ENCODE measurements around the gene EMC9. TPM values are rescaled to one million over a fixed set of nuclear protein-coding genes. Genes with fewer than 3 reads are reported as not detected.
A peak's percentile ranks its signal among the peaks of the same experiment; 100 is the strongest.

EMC9 gene
- total RNA-seq, 1 donor: 9.9 TPM

DNA sequence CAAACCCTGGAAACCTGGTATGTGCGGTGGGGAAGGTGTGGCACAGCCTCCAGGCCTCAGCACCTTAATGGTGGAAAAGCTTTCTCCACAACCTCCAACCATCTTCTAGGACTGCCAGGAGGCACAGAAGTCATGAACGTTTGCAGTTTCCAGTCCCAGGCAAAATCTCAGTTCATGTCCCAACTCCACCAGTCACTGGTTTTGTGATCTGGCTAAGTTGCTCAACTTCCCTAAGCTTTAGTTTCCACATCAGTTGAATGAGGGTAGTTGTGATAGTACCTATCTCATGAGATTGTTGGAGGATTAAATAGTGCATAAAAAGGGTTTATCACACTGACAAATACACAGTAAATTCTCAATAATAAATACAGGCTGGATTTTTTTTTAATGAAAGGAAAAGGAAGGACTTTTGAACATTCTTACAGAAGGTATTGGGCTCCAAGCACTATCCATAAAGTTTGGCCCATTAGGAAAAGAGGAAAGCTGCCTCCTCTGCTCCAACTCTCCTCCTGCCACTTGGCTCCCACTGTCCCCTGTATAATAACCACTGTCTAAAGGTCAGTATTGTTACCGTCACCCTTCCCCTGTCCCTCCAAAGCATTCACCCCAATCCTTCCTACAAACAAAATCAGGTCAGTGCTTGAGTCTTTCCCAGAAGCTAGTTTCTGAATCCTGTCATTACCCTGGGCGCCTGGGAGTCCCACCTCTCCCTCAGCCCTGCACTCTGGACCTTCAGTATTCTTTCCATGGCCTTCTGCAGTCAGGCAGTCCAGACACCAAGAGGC, 41.0 kb downstream of the EMC9 start:
- TF ChIP-seq, protein P1, sequence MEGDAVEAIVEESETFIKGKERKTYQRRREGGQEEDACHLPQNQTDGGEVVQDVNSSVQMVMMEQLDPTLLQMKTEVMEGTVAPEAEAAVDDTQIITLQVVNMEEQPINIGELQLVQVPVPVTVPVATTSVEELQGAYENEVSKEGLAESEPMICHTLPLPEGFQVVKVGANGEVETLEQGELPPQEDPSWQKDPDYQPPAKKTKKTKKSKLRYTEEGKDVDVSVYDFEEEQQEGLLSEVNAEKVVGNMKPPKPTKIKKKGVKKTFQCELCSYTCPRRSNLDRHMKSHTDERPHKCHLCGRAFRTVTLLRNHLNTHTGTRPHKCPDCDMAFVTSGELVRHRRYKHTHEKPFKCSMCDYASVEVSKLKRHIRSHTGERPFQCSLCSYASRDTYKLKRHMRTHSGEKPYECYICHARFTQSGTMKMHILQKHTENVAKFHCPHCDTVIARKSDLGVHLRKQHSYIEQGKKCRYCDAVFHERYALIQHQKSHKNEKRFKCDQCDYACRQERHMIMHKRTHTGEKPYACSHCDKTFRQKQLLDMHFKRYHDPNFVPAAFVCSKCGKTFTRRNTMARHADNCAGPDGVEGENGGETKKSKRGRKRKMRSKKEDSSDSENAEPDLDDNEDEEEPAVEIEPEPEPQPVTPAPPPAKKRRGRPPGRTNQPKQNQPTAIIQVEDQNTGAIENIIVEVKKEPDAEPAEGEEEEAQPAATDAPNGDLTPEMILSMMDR (IDR thresholded peaks at IDR 0.05; ENCODE audit: insufficient read depth, low read depth, low read length): no peak
- H3K4me3 ChIP-seq (ENCODE audit: low read depth, low read length): no peak overlapping the region
- no peak for DNase-seq (ENCODE audit: low read depth)

DNA sequence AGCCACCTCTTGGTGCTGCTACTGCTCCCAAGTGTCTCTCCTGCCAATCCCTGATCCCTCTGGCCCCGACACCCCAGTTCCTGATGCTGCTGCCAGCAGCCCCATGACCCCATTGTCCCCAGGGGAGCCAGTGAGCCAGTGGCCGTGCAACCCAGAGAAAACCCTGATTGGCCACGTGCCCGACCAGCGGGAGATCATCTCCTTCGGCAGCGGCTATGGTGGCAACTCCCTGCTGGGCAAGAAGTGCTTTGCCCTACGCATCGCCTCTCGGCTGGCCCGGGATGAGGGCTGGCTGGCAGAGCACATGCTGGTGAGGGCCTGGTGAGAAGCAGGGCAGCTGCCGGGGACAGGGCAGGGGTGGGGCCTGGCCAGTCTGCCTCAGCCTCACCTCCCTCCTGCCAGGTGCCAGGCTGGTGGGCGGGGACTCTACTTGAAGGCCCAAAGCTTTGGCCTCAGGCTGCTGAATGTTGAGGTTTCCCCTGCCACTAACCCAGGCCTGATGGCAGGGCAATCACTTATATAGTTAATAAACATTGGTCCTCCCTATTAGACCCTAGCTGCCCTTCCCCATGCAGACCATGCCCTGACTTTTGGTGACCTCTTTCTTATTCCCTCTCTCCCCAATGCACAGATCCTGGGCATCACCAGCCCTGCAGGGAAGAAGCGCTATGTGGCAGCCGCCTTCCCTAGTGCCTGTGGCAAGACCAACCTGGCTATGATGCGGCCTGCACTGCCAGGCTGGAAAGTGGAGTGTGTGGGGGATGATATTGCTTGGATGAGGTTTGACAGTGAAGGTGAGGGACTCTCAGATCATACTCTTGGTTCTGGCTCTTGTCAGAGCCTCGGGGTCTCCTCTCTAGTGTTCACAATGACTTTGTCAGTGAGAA, 42.2 kb downstream of the EMC9 start:
- TF ChIP-seq, protein P1 (IDR thresholded peaks at IDR 0.05; ENCODE audit: insufficient read depth, low read depth, low read length): no peak
- DNase-seq (ENCODE audit: low read depth): no peak
- no peak overlapping the region for H3K4me3 ChIP-seq (ENCODE audit: low read depth, low read length)

DNA sequence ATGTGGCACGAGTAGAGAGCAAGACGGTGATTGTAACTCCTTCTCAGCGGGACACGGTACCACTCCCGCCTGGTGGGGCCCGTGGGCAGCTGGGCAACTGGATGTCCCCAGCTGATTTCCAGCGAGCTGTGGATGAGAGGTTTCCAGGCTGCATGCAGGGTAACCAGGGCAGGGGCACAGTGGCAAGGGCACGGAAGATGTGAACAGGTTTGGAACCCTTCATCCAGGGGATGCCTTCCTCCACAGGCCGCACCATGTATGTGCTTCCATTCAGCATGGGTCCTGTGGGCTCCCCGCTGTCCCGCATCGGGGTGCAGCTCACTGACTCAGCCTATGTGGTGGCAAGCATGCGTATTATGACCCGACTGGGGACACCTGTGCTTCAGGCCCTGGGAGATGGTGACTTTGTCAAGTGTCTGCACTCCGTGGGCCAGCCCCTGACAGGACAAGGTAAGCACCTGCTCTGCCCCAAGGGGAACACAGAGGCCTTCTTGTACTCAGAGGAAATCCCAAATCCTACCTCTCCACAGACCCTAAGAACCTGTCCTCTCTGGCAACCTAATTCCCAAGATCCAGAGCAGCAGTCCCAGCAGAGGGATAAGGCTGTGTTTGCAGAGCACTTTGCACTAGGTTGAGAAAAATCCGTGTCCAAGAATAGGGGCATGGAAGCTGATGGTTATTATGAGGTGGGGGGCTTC, 43.0 kb downstream of the EMC9 start:
- no peak for DNase-seq (ENCODE audit: low read depth)
- TF ChIP-seq, protein P1 (IDR thresholded peaks at IDR 0.05; ENCODE audit: insufficient read depth, low read depth, low read length): no peak
- H3K4me3 ChIP-seq (ENCODE audit: low read depth, low read length): no peak overlapping the region

DNA sequence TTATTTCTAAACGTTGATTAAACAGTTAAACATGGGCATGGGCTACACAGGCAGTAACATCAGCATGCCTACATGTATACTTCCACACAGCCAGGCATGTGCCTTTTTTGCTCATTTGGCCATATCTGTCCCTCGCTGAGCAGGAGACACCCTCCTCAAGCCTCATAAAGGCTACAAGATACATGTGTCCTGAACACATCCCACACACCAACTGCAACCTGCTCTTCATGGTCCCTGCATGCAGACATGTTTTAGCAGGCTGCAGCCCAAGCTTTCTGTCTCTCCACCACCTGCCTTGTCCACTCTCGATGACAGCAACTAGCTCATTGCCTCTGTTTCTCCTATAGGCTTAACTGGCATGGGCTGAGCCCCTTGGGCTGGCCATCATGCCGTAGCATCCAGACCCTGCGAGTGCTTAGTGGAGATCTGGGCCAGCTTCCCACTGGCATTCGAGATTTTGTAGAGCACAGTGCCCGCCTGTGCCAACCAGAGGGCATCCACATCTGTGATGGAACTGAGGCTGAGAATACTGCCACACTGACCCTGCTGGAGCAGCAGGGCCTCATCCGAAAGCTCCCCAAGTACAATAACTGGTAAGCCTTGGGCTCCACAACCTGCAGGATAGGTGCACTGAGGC, 44.7 kb downstream of the EMC9 start:
- TF ChIP-seq, protein P1 (IDR thresholded peaks at IDR 0.05; ENCODE audit: insufficient read depth, low read depth, low read length): no peak
- DNase-seq (ENCODE audit: low read depth): no peak
- H3K4me3 ChIP-seq (ENCODE audit: low read depth, low read length): no peak overlapping the region

DNA sequence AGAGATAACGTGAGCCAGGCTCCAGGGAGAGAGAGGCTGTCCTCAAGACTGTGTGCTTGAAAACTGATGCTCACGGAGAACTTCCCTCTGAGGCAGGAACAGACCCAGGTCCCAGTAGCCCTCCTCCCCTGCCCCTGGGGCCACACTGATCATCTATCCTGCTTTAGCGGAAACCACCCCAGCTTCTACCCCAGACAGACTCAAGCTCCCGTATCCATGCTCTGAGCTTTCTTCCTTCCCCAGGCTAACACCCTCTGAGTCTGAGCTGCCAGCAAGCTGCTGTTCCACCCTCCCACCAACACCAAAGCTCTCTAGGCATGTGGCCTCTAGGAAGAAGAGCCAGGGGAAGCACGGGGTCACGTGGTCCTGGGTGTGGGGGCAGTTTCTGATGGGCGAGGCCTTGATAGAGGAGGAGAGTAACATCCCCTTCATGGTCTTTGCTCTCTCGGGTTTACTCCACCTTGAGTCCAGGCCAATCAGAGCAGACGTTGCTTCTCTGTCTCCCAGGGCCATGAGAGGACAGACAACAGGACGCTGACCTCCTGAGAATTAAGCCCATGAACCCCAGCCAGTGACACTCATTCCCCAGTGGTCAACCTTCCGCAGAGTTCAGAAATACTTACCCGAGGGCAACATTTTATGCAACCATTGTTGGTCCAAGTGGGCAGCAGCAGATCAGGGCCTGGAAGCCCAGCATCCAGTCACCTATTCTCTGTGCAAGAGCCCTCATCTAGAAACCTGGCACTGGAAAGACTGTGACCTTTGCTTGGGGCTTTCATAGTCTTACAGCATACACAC, 45.9 kb downstream of the EMC9 start:
- peak overlapping the region; percentile 77 for H3K4me3 ChIP-seq (ENCODE audit: low read depth, low read length)
- peak; percentile 41 for DNase-seq (ENCODE audit: low read depth)
- TF ChIP-seq, protein P1 (IDR thresholded peaks at IDR 0.05; ENCODE audit: insufficient read depth, low read depth, low read length): no peak
